Upper lobe of left lung (tissue), 4 donors: ENCODE measurements around the gene MLST8.

Experiments
- CTCF ChIP-seq, 6 experiments: fragments of 450-650 bp in 4 of 6; fragments of 200-600 bp in 2 of 6; sonication (generic) in 2 of 6; IDR thresholded peaks; one replicate each; pipeline ENCODE4 v1.5.1; 2016 to 2019; ENCODE audit warnings: antibody characterized with exemption in 6 of 6
- EP300 ChIP-seq, 4 donors: sonication (generic); formaldehyde crosslinking; IDR thresholded peaks; one replicate each; pipeline ENCODE4 v1.5.1; 2017; ENCODE audit warnings: antibody characterized with exemption in 4 of 4, control low read depth in 2 of 4
- POLR2A ChIP-seq, 4 donors: fragments of 450-650 bp; IDR thresholded peaks; one replicate each; pipeline ENCODE4 v1.5.1; 2016 to 2017; ENCODE audit warnings: antibody characterized with exemption in 4 of 4, mild to moderate bottlenecking in 2 of 4
- POLR2AphosphoS5 ChIP-seq, 2 donors: sonication (generic); formaldehyde crosslinking; IDR thresholded peaks; one replicate each; pipeline ENCODE4 v1.5.1; 2017; ENCODE audit warnings: antibody characterized with exemption in 2 of 2

- TF ChIP-seq POLR2A (IDR thresholded peaks at IDR 0.05): no peak
- no peak for TF ChIP-seq CTCF (IDR thresholded peaks at IDR 0.05)
- no peak for TF ChIP-seq POLR2AphosphoS5 (IDR thresholded peaks at IDR 0.05)
- no peak for TF ChIP-seq EP300 (IDR thresholded peaks at IDR 0.05)
These were observed 38.5 kb downstream of the MLST8 start for GRCh38 chr16:2243781-2244180.
